Measurements from ENCODE around the gene ANAPC13. TPM values are rescaled to one million over a fixed set of nuclear protein-coding genes. Genes with fewer than 3 reads are reported as not detected.
A peak's percentile ranks its signal among the peaks of the same experiment; 100 is the strongest.

Gene ANAPC13
- total RNA-seq, 1 experiment from 2014 or later = 61.5 TPM

- Mint-ChIP-seq H3K4me1 (ENCODE audit: insufficient read depth, unreplicated experiment) (peaks cover 38% of the 10 kb centered on the region), H3K4me3 (ENCODE audit: unreplicated experiment) (no peak overlapping the region), H3K9me3 (ENCODE audit: unreplicated experiment) (no peaks in the 10 kb centered on the region), H3K27me3 (ENCODE audit: insufficient read depth, unreplicated experiment) (no peaks in the 10 kb centered on the region), H3K36me3 (ENCODE audit: insufficient read depth, unreplicated experiment) (peaks cover 58% of the 10 kb centered on the region), H3K27ac (ENCODE audit: low read depth, unreplicated experiment) (no peak overlapping the region)
- TF ChIP-seq, protein P1, sequence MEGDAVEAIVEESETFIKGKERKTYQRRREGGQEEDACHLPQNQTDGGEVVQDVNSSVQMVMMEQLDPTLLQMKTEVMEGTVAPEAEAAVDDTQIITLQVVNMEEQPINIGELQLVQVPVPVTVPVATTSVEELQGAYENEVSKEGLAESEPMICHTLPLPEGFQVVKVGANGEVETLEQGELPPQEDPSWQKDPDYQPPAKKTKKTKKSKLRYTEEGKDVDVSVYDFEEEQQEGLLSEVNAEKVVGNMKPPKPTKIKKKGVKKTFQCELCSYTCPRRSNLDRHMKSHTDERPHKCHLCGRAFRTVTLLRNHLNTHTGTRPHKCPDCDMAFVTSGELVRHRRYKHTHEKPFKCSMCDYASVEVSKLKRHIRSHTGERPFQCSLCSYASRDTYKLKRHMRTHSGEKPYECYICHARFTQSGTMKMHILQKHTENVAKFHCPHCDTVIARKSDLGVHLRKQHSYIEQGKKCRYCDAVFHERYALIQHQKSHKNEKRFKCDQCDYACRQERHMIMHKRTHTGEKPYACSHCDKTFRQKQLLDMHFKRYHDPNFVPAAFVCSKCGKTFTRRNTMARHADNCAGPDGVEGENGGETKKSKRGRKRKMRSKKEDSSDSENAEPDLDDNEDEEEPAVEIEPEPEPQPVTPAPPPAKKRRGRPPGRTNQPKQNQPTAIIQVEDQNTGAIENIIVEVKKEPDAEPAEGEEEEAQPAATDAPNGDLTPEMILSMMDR (IDR thresholded peaks at IDR 0.05; ENCODE audit: unreplicated experiment) = no peak
- CTCF ChIA-PET = interaction anchor here (0.5 to 16.7 kb wide), 12 partner anchors 9 to 1562 kb away, joined by 3 to 449 read pairs (median 4); partner anchors contain the start of gene AMOTL2
- intact Hi-C loops (cut with micrococcal nuclease) = no loop called here
- DNase-seq (ENCODE audit: unreplicated experiment) = no peak
- POLR2A ChIA-PET = interaction anchor here (0.6 to 1.4 kb wide), 5 partner anchors 10 to 160 kb away, joined by 3 to 4 read pairs (median 4); no protein-coding TSS in a partner anchor
- no TSS peak for BruUV-seq (replicated peaks)
Measured at GRCh38 chr3:134480546-134480945, 5.2 kb downstream of the ANAPC13 start.

DNA sequence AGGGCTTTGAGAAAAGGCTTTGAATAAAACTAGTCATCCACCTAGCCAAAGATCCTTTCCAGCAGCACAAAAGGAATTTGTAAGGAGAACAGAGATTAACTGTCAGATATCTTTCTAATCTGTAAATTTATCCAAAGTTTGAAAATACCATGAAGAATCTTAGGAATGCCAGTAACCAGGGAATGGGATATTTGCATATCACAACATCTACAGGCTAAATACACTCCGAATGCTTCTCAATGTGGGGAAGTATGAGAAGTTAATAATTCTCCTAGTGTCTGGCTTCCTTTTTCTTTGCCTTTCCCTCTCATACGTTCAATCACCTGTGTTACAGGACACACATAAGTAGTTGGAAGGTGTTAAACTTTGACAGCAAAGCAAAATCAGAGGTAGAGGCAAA lies 7.8 kb downstream of the ANAPC13 start:
- CTCF ChIA-PET = interaction anchor here (0.6 to 16.7 kb wide), 13 partner anchors 10 to 849 kb away, joined by 3 to 449 read pairs (median 5); partner anchors contain the start of gene AMOTL2
- Mint-ChIP-seq H3K27ac (ENCODE audit: low read depth, unreplicated experiment) (peak overlapping the region; percentile 46), H3K36me3 (ENCODE audit: insufficient read depth, unreplicated experiment) (peaks cover 50% of the 10 kb centered on the region), H3K4me3 (ENCODE audit: unreplicated experiment) (no peak overlapping the region), H3K27me3 (ENCODE audit: insufficient read depth, unreplicated experiment) (no peaks in the 10 kb centered on the region), H3K9me3 (ENCODE audit: unreplicated experiment) (no peaks in the 10 kb centered on the region), H3K4me1 (ENCODE audit: insufficient read depth, unreplicated experiment) (peaks cover 31% of the 10 kb centered on the region)
- TF ChIP-seq, protein P1 (IDR thresholded peaks at IDR 0.05; ENCODE audit: unreplicated experiment) = no peak
- intact Hi-C loops (cut with micrococcal nuclease) = loop anchor here (10.0 kb wide), 1 partner anchor 663 kb away; no protein-coding TSS in a partner anchor
- TSS peak; percentile 31 for BruUV-seq (replicated peaks)
- DNase-seq (ENCODE audit: unreplicated experiment) = no peak
- POLR2A ChIA-PET = interaction anchor here (0.7 to 6.9 kb wide), 8 partner anchors 8 to 281 kb away, joined by 3 to 77 read pairs (median 8); partner anchors contain the start of genes AMOTL2, ANAPC13 and CEP63

DNA sequence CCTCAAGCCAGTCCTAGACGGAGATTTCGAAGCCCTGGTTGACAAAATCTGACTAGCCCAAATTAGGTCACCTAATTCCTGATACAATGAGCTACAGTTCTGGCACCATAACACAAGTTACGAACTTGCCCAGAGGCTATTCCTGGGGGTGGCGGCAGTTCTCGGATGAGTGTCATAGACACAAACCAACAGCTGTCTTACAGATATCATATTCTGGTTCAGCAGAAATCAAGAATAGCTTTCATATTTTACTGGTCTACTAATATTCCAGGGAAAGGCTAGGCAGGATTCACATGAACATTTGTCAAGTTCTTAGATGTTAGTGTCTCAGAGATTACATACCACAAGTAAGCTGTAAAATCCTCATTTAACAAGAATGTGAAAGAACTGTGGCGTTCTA lies 8.8 kb downstream of the ANAPC13 start:
- Mint-ChIP-seq H3K4me1 (ENCODE audit: insufficient read depth, unreplicated experiment) (peaks cover 24% of the 10 kb centered on the region), H3K4me3 (ENCODE audit: unreplicated experiment) (peak overlapping the region; percentile 8), H3K36me3 (ENCODE audit: insufficient read depth, unreplicated experiment) (peaks cover 41% of the 10 kb centered on the region), H3K27me3 (ENCODE audit: insufficient read depth, unreplicated experiment) (no peaks in the 10 kb centered on the region), H3K9me3 (ENCODE audit: unreplicated experiment) (no peaks in the 10 kb centered on the region), H3K27ac (ENCODE audit: low read depth, unreplicated experiment) (peak overlapping the region; percentile 46)
- DNase-seq (ENCODE audit: unreplicated experiment) = peak; percentile 42
- ChIA-PET CTCF (interaction anchor here (0.7 to 16.7 kb wide), 15 partner anchors 10 to 280 kb away, joined by 3 to 449 read pairs (median 5); partner anchors contain the start of gene AMOTL2), POLR2A (interaction anchor here (0.6 to 6.9 kb wide), 19 partner anchors 9 to 906 kb away, joined by 3 to 77 read pairs (median 4); partner anchors contain the start of genes AMOTL2, ANAPC13 and CEP63)
- intact Hi-C loops (cut with micrococcal nuclease) = loop anchor here (10.0 kb wide), 1 partner anchor 662 kb away; no protein-coding TSS in a partner anchor
- TF ChIP-seq, protein P1 (IDR thresholded peaks at IDR 0.05; ENCODE audit: unreplicated experiment) = no peak
- BruUV-seq (replicated peaks) = no TSS peak

GRCh38 chr3:134476306-134476705 lies 9.5 kb downstream of the ANAPC13 start:
- peak; percentile 74 for DNase-seq (ENCODE audit: unreplicated experiment)
- H3K27ac Mint-ChIP-seq (ENCODE audit: low read depth, unreplicated experiment) = peak overlapping the region; percentile 46
- no peaks in the 10 kb centered on the region for H3K9me3 Mint-ChIP-seq (ENCODE audit: unreplicated experiment)
- H3K36me3 Mint-ChIP-seq (ENCODE audit: insufficient read depth, unreplicated experiment) = peaks cover 34% of the 10 kb centered on the region
- intact Hi-C loops (cut with micrococcal nuclease) = loop anchor here (10.0 kb wide), 1 partner anchor 662 kb away; no protein-coding TSS in a partner anchor
- TF ChIP-seq, protein P1 (IDR thresholded peaks at IDR 0.05; ENCODE audit: unreplicated experiment) = no peak
- POLR2A ChIA-PET = interaction anchor here (0.6 to 6.9 kb wide), 17 partner anchors 9 to 906 kb away, joined by 3 to 77 read pairs (median 6); partner anchors contain the start of genes AMOTL2, ANAPC13, CDV3 and CEP63
- CTCF ChIA-PET = interaction anchor here (0.7 to 16.7 kb wide), 13 partner anchors 17 to 279 kb away, joined by 3 to 449 read pairs (median 5); partner anchors contain the start of gene AMOTL2
- H3K4me3 Mint-ChIP-seq (ENCODE audit: unreplicated experiment) = peak overlapping the region; percentile 8
- peaks cover 31% of the 10 kb centered on the region for H3K4me1 Mint-ChIP-seq (ENCODE audit: insufficient read depth, unreplicated experiment)
- no peaks in the 10 kb centered on the region for H3K27me3 Mint-ChIP-seq (ENCODE audit: insufficient read depth, unreplicated experiment)
- BruUV-seq (replicated peaks) = no TSS peak
